Superior temporal gyrus (tissue), 1 donor: Measurements from ENCODE around the gene GRAMD2B.
"Not testable (repeated sequence)": the region's sequence is repeated elsewhere in the genome, so short reads cannot be mapped to it uniquely, and the experiment has no call there.

Source experiments
- DNase-seq: peaks from one replicate; pipeline ENCODE4 v3.0.0-alpha.2; 2016; ENCODE audit errors: extremely low spot score

The GRAMD2B gene

GRCh38 chr5:126511961-126512360, 88.8 kb downstream of the GRAMD2B start:
- DNase-seq, result no peak

GRCh38 chr5:126512451-126512850, 89.2 kb downstream of the GRAMD2B start:
- no peak for DNase-seq

DNA sequence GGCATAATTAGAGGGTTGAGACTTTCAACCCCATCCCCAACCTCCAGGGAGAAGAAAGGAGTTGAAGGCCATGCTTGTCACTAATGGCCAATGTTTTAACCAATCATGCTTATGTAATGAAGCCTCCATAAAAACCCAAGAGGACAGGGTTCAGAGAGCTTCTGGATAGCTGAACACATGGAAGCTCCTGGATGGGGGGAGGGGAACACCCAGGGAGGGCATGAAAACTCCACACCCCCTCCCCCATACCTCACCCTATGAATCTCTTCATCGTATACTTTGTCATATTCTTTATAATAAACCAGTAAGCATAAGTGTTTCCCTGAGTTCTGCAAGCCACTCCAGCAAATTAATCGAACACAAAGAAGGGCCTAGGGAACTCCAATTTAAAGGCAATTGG, 90.1 kb downstream of the GRAMD2B start:
- no peak for DNase-seq

- no peak for DNase-seq
Observed at GRCh38 chr5:126513703-126514102, 90.5 kb downstream of the GRAMD2B start.

- DNase-seq, result no peak
Observed at GRCh38 chr5:126514131-126514557, 90.9 kb downstream of the GRAMD2B start.

- DNase-seq, result no peak
Observed at GRCh38 chr5:126514558-126515141, 91.4 kb downstream of the GRAMD2B start.

- no peak for DNase-seq
Observed at GRCh38 chr5:126515337-126515736, 92.1 kb downstream of the GRAMD2B start.

GRCh38 chr5:126516133-126516532, 92.9 kb downstream of the GRAMD2B start:
- peak; percentile 73 for DNase-seq

DNA sequence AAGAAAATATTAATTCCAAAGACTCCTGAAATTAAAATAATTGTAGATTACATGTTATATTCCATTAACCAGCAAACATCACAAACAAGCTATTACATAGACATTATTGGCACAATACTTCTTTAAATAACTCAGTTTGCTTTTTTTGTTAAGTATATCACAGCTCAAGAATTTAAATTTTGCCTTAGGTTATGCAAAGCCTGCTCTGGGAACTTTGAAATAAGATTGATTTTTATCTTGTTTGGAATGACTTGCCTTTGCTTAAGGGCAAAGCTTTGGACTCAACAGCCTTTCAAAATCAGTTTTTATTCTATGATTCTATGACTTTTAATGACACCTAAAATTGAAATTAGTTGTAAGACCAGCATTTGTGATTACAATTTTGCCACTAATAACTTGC, 93.6 kb downstream of the GRAMD2B start:
- DNase-seq, result no peak

- DNase-seq, result not testable (repeated sequence)
Observed at GRCh38 chr5:126519223-126519622, 96.0 kb downstream of the GRAMD2B start.

DNA sequence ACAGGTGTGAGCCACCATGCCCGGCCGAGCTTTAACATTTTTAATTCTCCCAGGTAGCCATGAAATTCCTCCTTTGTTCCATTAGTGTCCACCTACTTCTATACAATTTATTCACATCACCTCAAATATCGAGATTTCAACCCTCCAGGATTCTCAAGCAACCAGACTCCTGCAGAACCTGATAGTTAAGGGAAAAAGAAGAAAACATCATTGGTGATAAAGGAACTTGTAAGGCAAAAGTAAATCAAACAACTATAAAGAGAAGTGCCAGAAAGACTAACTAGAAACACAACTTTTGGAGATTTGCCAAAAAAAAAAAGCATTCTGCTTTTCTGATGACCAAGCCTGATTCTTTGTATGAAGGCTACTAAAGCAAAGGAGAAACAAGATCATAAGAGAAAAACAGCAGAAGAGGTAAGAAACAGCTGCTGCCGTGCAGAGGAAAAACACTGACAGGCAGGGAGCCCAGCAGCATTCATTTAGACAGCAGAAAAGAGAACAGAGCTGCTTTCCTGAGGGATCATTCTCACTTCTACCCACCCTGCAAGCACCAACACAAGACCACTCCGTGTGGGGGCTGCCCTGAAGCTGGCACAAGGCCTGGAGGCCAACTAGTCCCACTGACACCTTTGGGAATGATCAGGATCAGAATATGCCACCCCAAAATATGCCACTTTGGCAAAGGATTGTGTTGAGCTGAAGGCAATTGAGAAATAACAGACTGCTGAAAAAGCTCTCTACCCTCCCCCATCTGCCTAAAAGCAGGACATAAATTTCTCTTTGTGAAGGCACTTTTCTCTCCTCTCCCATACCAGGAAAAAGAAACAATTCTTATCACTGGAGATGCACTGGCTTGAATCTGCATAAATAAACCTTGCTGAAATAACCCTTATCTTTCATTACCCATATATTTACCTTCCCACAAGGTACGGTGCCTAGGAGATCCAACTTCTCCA, 96.7 kb downstream of the GRAMD2B start:
- peak; percentile 79 for DNase-seq

- no peak for DNase-seq
Observed at GRCh38 chr5:126520593-126520953, 97.4 kb downstream of the GRAMD2B start.

GRCh38 chr5:126521130-126521529, 97.9 kb downstream of the GRAMD2B start:
- DNase-seq, result no peak

DNA sequence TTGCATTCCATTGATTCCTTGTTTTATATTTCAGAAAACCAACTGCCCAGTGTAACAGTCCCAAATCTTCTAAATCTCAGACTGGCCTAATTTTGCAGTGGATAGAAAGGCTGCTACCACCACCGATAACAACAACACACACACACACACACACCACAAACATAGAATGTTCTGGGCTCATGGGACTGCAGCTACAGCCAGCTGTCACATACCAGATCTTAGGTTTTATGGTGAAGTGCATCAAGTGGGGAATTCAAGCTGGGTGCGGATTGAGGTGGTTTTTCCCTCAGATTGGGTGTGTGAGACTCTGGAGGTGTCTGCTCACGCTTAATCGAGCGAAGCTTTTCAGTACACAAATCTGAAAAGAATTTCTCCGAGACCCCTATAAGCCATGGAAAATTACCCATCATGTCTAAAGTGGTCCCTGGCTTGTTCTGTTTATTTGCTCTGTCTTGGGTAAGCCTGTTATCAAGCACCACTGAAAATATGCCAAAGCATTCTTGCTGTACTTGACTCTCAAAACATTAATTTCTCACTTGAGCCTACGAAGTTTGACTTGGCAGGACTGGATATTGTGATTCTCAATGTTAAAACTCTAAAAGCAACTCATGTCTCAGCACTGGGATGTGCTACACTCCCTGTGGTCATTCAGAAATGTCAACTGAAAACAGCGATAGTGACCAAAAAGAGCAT, 100.8 kb downstream of the GRAMD2B start:
- DNase-seq, result no peak

GRCh38 chr5:126525630-126526245, 102.5 kb downstream of the GRAMD2B start:
- no peak for DNase-seq

DNA sequence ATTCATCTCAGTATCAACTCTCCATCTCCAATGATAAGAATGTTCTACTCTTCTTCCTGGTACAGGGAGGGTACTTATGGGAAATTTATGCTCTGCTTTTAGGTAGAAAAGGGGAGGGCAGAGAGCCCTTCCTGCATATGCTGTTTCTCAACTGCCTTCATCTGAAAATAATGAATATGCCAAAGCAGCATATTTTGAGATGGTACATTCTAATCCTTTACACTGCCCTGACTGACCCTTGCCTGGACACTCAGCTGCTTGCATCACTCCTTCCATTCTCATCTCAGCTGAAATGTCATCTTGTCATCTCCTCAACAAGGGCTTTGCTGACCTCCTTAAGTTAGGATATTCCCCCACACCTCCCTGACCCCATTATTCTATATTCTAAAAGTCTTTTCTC, 103.3 kb downstream of the GRAMD2B start:
- no peak for DNase-seq

- DNase-seq, result no peak
Observed at GRCh38 chr5:126527158-126527557, 103.9 kb downstream of the GRAMD2B start.

DNA sequence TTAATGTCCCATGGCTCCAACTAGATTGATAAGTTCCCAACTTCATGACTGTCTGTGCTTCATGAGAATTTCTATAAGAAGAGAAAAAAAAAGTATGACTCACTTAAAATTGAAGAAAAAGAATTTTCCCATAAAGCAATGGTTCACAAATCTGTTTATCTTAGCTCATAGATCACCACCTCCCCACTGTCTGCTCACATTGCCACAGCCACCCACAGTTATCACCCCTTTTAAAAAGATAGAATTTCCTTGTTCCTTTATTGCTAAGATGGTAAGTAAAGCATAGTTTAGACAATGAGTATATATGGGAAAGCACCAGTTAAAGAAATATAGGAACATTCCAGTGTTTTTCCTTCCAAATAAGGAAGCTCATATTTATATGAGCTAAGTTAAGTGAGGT, 104.7 kb downstream of the GRAMD2B start:
- no peak for DNase-seq

- DNase-seq, result peak; percentile 77
Observed at GRCh38 chr5:126531543-126532120, 108.4 kb downstream of the GRAMD2B start.

DNA sequence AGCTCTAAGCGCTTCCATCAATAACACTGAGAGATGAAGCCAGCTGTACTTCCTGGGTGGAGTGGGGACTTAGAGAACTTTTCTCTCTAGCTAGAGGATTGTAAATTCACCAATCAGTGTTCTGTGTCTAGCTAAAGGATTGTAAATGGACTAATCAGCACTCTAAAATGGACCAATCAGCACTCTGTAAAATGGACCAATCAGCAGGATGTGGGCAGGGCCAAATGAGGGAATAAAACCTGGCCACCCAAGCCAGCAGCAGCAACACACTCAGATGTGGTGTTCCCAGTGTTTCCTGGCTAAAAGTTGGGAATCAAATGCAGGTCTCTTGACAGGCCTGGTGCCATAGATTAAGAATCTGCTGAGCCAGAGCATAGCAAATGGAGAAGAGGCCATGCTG, 111.3 kb downstream of the GRAMD2B start:
- no peak for DNase-seq

- no peak for DNase-seq
Observed at GRCh38 chr5:126535856-126536545, 112.8 kb downstream of the GRAMD2B start.
